IMR-90 (cell line): ENCODE results near the gene FSTL5. TPM values are rescaled to one million over a fixed set of nuclear protein-coding genes. Genes with fewer than 3 reads are reported as not detected.

Experiments used
- ATAC-seq: fragments of 200-7000 bp; cut with Tn5 transposase; 2 replicates; pipeline ENCODE4 v1.9.1; 2020; ENCODE audit warnings: low read depth, mild to moderate bottlenecking, moderate library complexity
- BruUV-seq: library from RNA; stranded (reverse); fragments of 400-500 nt; replicated peaks from 2 replicates; lab custom pipeline; 2021; lab: Mats Ljungman, UMichigan
- CTCF ChIA-PET: fragments of 300-600 bp; formaldehyde crosslinking; extraction: SDS; loops from one replicate; lab custom pipeline; 2021; ENCODE audit warnings: antibody characterized with exemption; lab: Yijun Ruan, JAX
- POLR2A ChIA-PET: fragments of 300-600 bp; sonication (Branson Sonifier 250); formaldehyde crosslinking; loops from one replicate; lab custom pipeline; 2022; ENCODE audit warnings: antibody characterized with exemption; ENCODE audit not compliant: unreplicated experiment; lab: Charles Lee
- DNase-seq: peaks from one replicate; pipeline ENCODE4 v3.0.0; 2013
- H2AFZ ChIP-seq: replicated peaks from 2 replicates; pipeline ENCODE3; 2013; ENCODE audit warnings: low read length, mild to moderate bottlenecking; ENCODE audit not compliant: poor library complexity
- H2AK5ac ChIP-seq: 2 replicates; pipeline ENCODE4 v1.6.1; 2013; ENCODE audit warnings: low read depth, low read length, inconsistent platforms
- H2AK9ac ChIP-seq: replicated peaks from 2 replicates; pipeline ENCODE3; 2013; ENCODE audit warnings: mild to moderate bottlenecking, low read depth, low read length, moderate library complexity; ENCODE audit not compliant: poor library complexity
- H2BK120ac ChIP-seq: 2 replicates; pipeline ENCODE4 v1.6.1; 2013; ENCODE audit warnings: low read depth, low read length, inconsistent platforms
- H2BK15ac ChIP-seq: 3 replicates; pipeline ENCODE4 v1.6.1; 2013; ENCODE audit warnings: low read depth, low read length, inconsistent platforms
- H2BK20ac ChIP-seq: 2 replicates; pipeline ENCODE4 v1.6.1; 2013; ENCODE audit warnings: low read depth, mild to moderate bottlenecking, inconsistent platforms, low read length, moderate library complexity
- H2BK5ac ChIP-seq: 2 replicates; pipeline ENCODE4 v1.6.1; 2013; ENCODE audit warnings: mild to moderate bottlenecking, low read depth, low read length, inconsistent platforms; ENCODE audit not compliant: poor library complexity, severe bottlenecking
- H3K14ac ChIP-seq: replicated peaks from 2 replicates; pipeline ENCODE4 v1.6.1; 2013; ENCODE audit warnings: low read depth, low read length, inconsistent platforms
- H3K18ac ChIP-seq: 2 replicates; pipeline ENCODE4 v1.6.1; 2013; ENCODE audit warnings: low read depth, low read length, control low read depth
- H3K23ac ChIP-seq: 2 replicates; pipeline ENCODE4 v1.6.1; 2013; ENCODE audit warnings: low read depth, low read length, inconsistent platforms
- H3K27ac ChIP-seq: 2 replicates; pipeline ENCODE4 v1.5.1; 2013; ENCODE audit warnings: mild to moderate bottlenecking, control low read depth, low read length; ENCODE audit not compliant: insufficient read depth
- H3K27me3 ChIP-seq: 2 replicates; pipeline ENCODE4 v1.6.1; 2013; ENCODE audit warnings: low read length; ENCODE audit not compliant: control insufficient read depth, insufficient read depth
- H3K36me3 ChIP-seq: 2 replicates; pipeline ENCODE4 v1.6.1; 2013; ENCODE audit warnings: low read length, mixed read lengths; ENCODE audit not compliant: control insufficient read depth, insufficient read depth
- H3K4ac ChIP-seq: 2 replicates; pipeline ENCODE4 v1.6.1; 2013; ENCODE audit warnings: low read depth, low read length, inconsistent platforms
- H3K4me1 ChIP-seq: 2 replicates; pipeline ENCODE4 v1.6.1; 2013; ENCODE audit warnings: low read length, mixed read lengths; ENCODE audit not compliant: control insufficient read depth, insufficient read depth
- H3K4me2 ChIP-seq: 2 replicates; pipeline ENCODE4 v1.6.1; 2013; ENCODE audit warnings: low read depth, mild to moderate bottlenecking, control low read depth, low read length, moderate library complexity
- H3K4me3 ChIP-seq: 2 replicates; pipeline ENCODE4 v1.5.1; 2013; ENCODE audit warnings: low read depth, mild to moderate bottlenecking, control low read depth, low read length, moderate library complexity; ENCODE audit not compliant: insufficient read depth
- H3K56ac ChIP-seq: 2 replicates; pipeline ENCODE4 v1.6.1; 2013; ENCODE audit warnings: low read length, inconsistent platforms; ENCODE audit not compliant: insufficient read depth; ENCODE audit errors: extremely low read depth
- H3K79me1 ChIP-seq, 2 experiments: 2 replicates each; pipeline ENCODE4 v1.6.1; 2013; ENCODE audit warnings: low read length in 2 of 2, inconsistent platforms in 1 of 2, low read depth in 1 of 2
- H3K9ac ChIP-seq: 2 replicates; pipeline ENCODE4 v1.6.1; 2013; ENCODE audit warnings: low read depth, low read length, control low read depth
- H3K9me1 ChIP-seq: 2 replicates; pipeline ENCODE4 v1.6.1; 2013; ENCODE audit warnings: low read length, inconsistent platforms; ENCODE audit not compliant: insufficient read depth
- H3K9me3 ChIP-seq: 2 replicates; pipeline ENCODE4 v1.6.1; 2013; ENCODE audit warnings: low read length; ENCODE audit not compliant: control insufficient read depth, insufficient read depth
- H4K20me1 ChIP-seq: 2 replicates; pipeline ENCODE4 v1.6.1; 2013; ENCODE audit warnings: low read length, inconsistent platforms; ENCODE audit not compliant: insufficient read depth
- H4K5ac ChIP-seq: 2 replicates; pipeline ENCODE4 v1.6.1; 2013; ENCODE audit warnings: mild to moderate bottlenecking, low read depth, low read length, control low read depth
- H4K8ac ChIP-seq, 2 experiments: 2 replicates each; pipeline ENCODE4 v1.6.1; 2013; ENCODE audit warnings: low read depth in 2 of 2, low read length in 2 of 2, control low read depth in 1 of 2, inconsistent platforms in 1 of 2
- H4K91ac ChIP-seq: 2 replicates; pipeline ENCODE4 v1.6.1; 2013; ENCODE audit warnings: low read depth, low read length, inconsistent platforms; ENCODE audit not compliant: insufficient read depth
- BHLHE40 ChIP-seq: fragments of 150-350 bp; IDR thresholded peaks from 2 replicates; pipeline ENCODE4 v1.6.1; 2016; ENCODE audit warnings: mild to moderate bottlenecking, low read depth, low read length
- CHD1 ChIP-seq: IDR thresholded peaks from 2 replicates; pipeline ENCODE4 v1.6.1; 2012; ENCODE audit warnings: low read depth, low read length, improper control_type of control experiment
- MAFK ChIP-seq: IDR thresholded peaks from 2 replicates; pipeline ENCODE4 v1.6.1; 2012; ENCODE audit warnings: low read depth, low read length, improper control_type of control experiment
- MAZ ChIP-seq: IDR thresholded peaks from 2 replicates; pipeline ENCODE4 v1.6.1; 2012; ENCODE audit warnings: low read depth, mild to moderate bottlenecking, low read length, improper control_type of control experiment, moderate library complexity, borderline replicate concordance
- MXI1 ChIP-seq: IDR thresholded peaks from 2 replicates; pipeline ENCODE4 v1.6.1; 2012; ENCODE audit warnings: low read depth, mild to moderate bottlenecking, low read length, moderate library complexity, borderline replicate concordance
- NFE2L2 ChIP-seq: fragments of 150-350 bp; IDR thresholded peaks from 2 replicates; pipeline ENCODE4 v1.6.1; 2016; ENCODE audit warnings: low read depth, mild to moderate bottlenecking, low read length
- POLR2A ChIP-seq: IDR thresholded peaks from 2 replicates; pipeline ENCODE4 v1.6.1; 2012; ENCODE audit warnings: mild to moderate bottlenecking, low read depth, low read length
- RAD21 ChIP-seq: IDR thresholded peaks from 2 replicates; pipeline ENCODE4 v1.6.1; 2012; ENCODE audit warnings: low read length, improper control_type of control experiment
- RCOR1 ChIP-seq: IDR thresholded peaks from 2 replicates; pipeline ENCODE4 v1.6.1; 2012; ENCODE audit warnings: mild to moderate bottlenecking, low read length, improper control_type of control experiment; ENCODE audit not compliant: insufficient replicate concordance
- RFX5 ChIP-seq: IDR thresholded peaks from 2 replicates; pipeline ENCODE4 v1.8.0; 2012; ENCODE audit warnings: low read depth, mild to moderate bottlenecking, low read length, moderate library complexity
- SMC3 ChIP-seq: fragments of 150-350 bp; IDR thresholded peaks from 2 replicates; pipeline ENCODE4 v1.6.1; 2016; ENCODE audit warnings: low read depth, mild to moderate bottlenecking, antibody characterized with exemption, low read length, moderate library complexity
- WGBS, 2 experiments: methylation state at CpG; one replicate each; pipeline versions ENCODE4 v1.1.5 to v1.1.7; 2013; ENCODE audit warnings: missing lambda C conversion rate in 2 of 2; ENCODE audit not compliant: insufficient read length in 1 of 2; ENCODE audit errors: extremely low coverage in 2 of 2; 5-methylcytosine and 5-hydroxymethylcytosine counted together
- dilution Hi-C: fragments of 300-500 bp; cut with HindIII; formaldehyde crosslinking; loops from one replicate; pipeline ENCODE4 v1.14.3; 2018; ENCODE audit warnings: low sequenced_read_pairs; ENCODE audit not compliant: unreplicated experiment
- in situ Hi-C: fragments of 300-500 bp; cut with MboI; formaldehyde crosslinking; loops from 3 replicates; pipeline ENCODE4 v1.14.3; 2019; ENCODE audit warnings: low sequenced_read_pairs, inconsistent platforms, mixed read lengths
- intact Hi-C: fragments of 100-400 bp; cut with micrococcal nuclease; formaldehyde crosslinking; loops from 2 replicates; pipeline ENCODE4 v1.10.0; 2022
- polyA plus RNA-seq, 3 experiments: library from polyadenylated mRNA; depleted of rRNA; stranded (reverse); fragments of >200 nt; gene quantifications; 2 replicates each; pipeline ENCODE4 v1.2.3, GENCODE V29; 2012; ENCODE audit warnings: low replicate concordance in 1 of 3
- total RNA-seq: library from RNA; depleted of rRNA; stranded (reverse); fragments of >200 nt; gene quantifications from 2 replicates; pipeline ENCODE4 v1.2.3, GENCODE V29; 2012
- TF ChIP-seq, protein P1 (sequence below): conservative IDR thresholded peaks from 2 replicates; pipeline ENCODE4 v1.5.1; 2012; ENCODE audit warnings: mild to moderate bottlenecking, low read depth, low read length, improper control_type of control experiment
- TF ChIP-seq, protein P2 (sequence below): fragments of 150-350 bp; IDR thresholded peaks from 2 replicates; pipeline ENCODE4 v1.6.1; 2016; ENCODE audit warnings: low read depth, mild to moderate bottlenecking, low read length, moderate library complexity, borderline replicate concordance

Gene FSTL5
- total and polyA plus RNA-seq, 2 of the 4 experiments (the other 2 are of a cell fraction): under 0.01 TPM; not detected in 1

DNA sequence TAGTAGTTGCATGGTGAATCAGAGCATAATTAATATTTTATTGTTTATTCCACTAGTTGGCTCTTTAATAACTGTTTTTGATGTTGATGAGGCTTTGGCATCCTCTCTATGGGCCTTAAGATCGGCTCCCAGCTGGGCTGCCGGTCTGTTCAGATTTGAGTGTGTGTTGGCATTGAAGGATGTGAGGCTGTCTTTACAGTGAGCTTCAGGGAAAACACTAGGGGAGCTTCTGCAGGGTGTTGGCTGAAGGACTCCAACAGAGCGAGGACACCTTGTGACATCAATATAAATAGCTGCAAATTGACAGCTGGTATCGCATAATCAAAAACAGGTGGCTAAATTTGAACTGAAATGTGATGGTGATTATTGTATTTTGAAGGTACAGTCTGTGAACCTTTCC, 322.0 kb downstream of the FSTL5 start:
- no peak for ATAC-seq
- no peak overlapping the region for H2BK20ac ChIP-seq
- H3K4me1 ChIP-seq: no peaks in the 10 kb centered on the region
- DNase-seq: no peak
- no peak overlapping the region for H2BK5ac ChIP-seq
- H3K4me2 ChIP-seq: no peak overlapping the region
- ChIA-PET CTCF (no interaction called here), POLR2A (no interaction called here)
- BruUV-seq: no TSS peak
- TF ChIP-seq POLR2A (no peak), MAFK (no peak), RCOR1 (no peak), BHLHE40 (no peak), RFX5 (no peak), CHD1 (no peak), MAZ (no peak), MXI1 (no peak), RAD21 (no peak), SMC3 (no peak), NFE2L2 (no peak)
- TF ChIP-seq, protein P1, sequence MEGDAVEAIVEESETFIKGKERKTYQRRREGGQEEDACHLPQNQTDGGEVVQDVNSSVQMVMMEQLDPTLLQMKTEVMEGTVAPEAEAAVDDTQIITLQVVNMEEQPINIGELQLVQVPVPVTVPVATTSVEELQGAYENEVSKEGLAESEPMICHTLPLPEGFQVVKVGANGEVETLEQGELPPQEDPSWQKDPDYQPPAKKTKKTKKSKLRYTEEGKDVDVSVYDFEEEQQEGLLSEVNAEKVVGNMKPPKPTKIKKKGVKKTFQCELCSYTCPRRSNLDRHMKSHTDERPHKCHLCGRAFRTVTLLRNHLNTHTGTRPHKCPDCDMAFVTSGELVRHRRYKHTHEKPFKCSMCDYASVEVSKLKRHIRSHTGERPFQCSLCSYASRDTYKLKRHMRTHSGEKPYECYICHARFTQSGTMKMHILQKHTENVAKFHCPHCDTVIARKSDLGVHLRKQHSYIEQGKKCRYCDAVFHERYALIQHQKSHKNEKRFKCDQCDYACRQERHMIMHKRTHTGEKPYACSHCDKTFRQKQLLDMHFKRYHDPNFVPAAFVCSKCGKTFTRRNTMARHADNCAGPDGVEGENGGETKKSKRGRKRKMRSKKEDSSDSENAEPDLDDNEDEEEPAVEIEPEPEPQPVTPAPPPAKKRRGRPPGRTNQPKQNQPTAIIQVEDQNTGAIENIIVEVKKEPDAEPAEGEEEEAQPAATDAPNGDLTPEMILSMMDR: no peak
- TF ChIP-seq, protein P2, sequence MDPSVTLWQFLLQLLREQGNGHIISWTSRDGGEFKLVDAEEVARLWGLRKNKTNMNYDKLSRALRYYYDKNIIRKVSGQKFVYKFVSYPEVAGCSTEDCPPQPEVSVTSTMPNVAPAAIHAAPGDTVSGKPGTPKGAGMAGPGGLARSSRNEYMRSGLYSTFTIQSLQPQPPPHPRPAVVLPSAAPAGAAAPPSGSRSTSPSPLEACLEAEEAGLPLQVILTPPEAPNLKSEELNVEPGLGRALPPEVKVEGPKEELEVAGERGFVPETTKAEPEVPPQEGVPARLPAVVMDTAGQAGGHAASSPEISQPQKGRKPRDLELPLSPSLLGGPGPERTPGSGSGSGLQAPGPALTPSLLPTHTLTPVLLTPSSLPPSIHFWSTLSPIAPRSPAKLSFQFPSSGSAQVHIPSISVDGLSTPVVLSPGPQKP: no peak
- no peak overlapping the region for H3K27ac ChIP-seq
- H4K5ac ChIP-seq: no peak overlapping the region
- H2BK15ac ChIP-seq: no peak overlapping the region
- 40% methylated on average over 1 of the region's 4 CpGs; no CpG with 5 or more reads in 1 of the 2 experiments for WGBS, 2 experiments
- no peak overlapping the region for H3K4me3 ChIP-seq
- no peak overlapping the region for H4K8ac ChIP-seq
- H3K27me3 ChIP-seq: no peaks in the 10 kb centered on the region
- no peak overlapping the region for H3K18ac ChIP-seq
- no peak overlapping the region for H3K14ac ChIP-seq
- no peak overlapping the region for H3K56ac ChIP-seq
- no peak overlapping the region for H2AK5ac ChIP-seq
- dilution Hi-C loops (no loop called here), in situ Hi-C loops (no loop called here), intact Hi-C loops (no loop called here)
- H3K9me1 ChIP-seq: no peaks in the 10 kb centered on the region
- H2AFZ ChIP-seq: no peak overlapping the region
- no peaks in the 10 kb centered on the region for H4K20me1 ChIP-seq
- no peak overlapping the region for H2BK120ac ChIP-seq
- no peak overlapping the region for H3K4ac ChIP-seq
- no peak overlapping the region for H4K91ac ChIP-seq
- no peaks in the 10 kb centered on the region for H3K9me3 ChIP-seq
- H3K9ac ChIP-seq: no peak overlapping the region
- no peak overlapping the region for H2AK9ac ChIP-seq
- H3K79me1 ChIP-seq: no peaks in the 10 kb centered on the region
- no peaks in the 10 kb centered on the region for H3K36me3 ChIP-seq
- H3K23ac ChIP-seq: no peak overlapping the region
